PC-3 (cell line): ENCODE results near the gene ITGA1. TPM values are rescaled to one million over a fixed set of nuclear protein-coding genes. Genes with fewer than 3 reads are reported as not detected.

Experiments
- ATAC-seq: fragments of 200-7000 bp; cut with Tn5 transposase; 2 replicates; pipeline ENCODE4 v1.9.1; 2020; ENCODE audit warnings: mild to moderate bottlenecking, moderate library complexity
- BruUV-seq: library from RNA; stranded (reverse); fragments of 400-500 nt; replicated peaks from 2 replicates; lab custom pipeline; 2021; lab: Mats Ljungman, UMichigan
- CTCF ChIA-PET: fragments of 300-600 bp; sonication (Branson Sonifier 250); formaldehyde crosslinking; loops from one replicate; lab custom pipeline; 2022; ENCODE audit warnings: antibody characterized with exemption; lab: Charles Lee
- POLR2A ChIA-PET: fragments of 300-600 bp; sonication (Branson Sonifier 250); formaldehyde crosslinking; loops from one replicate; lab custom pipeline; 2022; ENCODE audit warnings: antibody characterized with exemption; ENCODE audit not compliant: unreplicated experiment; lab: Charles Lee
- DNase-seq: peaks from one replicate; pipeline ENCODE4 v3.0.0-alpha.2; 2015
- H2AFZ ChIP-seq: fragments of 300-600 bp; sonication (generic); 2 replicates; pipeline ENCODE4 v1.6.0; 2016; ENCODE audit warnings: antibody characterized with exemption, low read length
- H3F3A ChIP-seq: fragments of 300-600 bp; sonication (generic); one replicate; pipeline ENCODE4 v1.6.0; 2017; ENCODE audit warnings: antibody characterized with exemption, low read length, control low read depth, mild to moderate bottlenecking; ENCODE audit not compliant: unreplicated experiment
- H3K27ac ChIP-seq: fragments of 300-600 bp; sonication (generic); 2 replicates; pipeline ENCODE4 v1.5.1; 2016; ENCODE audit warnings: mild to moderate bottlenecking, low read length
- H3K27me3 ChIP-seq: fragments of 300-600 bp; sonication (generic); 2 replicates; pipeline ENCODE4 v1.6.1; 2016; ENCODE audit warnings: low read length, mixed read lengths
- H3K36me3 ChIP-seq: fragments of 300-600 bp; sonication (generic); 2 replicates; pipeline ENCODE4 v1.6.1; 2016; ENCODE audit warnings: low read depth, mixed run types, low read length, mixed read lengths
- H3K4me1 ChIP-seq: fragments of 300-600 bp; sonication (generic); 2 replicates; pipeline ENCODE4 v1.5.1; 2016; ENCODE audit warnings: low read length; ENCODE audit not compliant: insufficient read depth
- H3K4me2 ChIP-seq: fragments of 300-600 bp; sonication (generic); 2 replicates; pipeline ENCODE4 v1.6.0; 2016; ENCODE audit warnings: low read length
- H3K4me3 ChIP-seq: fragments of 300-600 bp; sonication (generic); 2 replicates; pipeline ENCODE4 v1.5.1; 2016; ENCODE audit warnings: mild to moderate bottlenecking, low read length, mixed read lengths
- H3K79me2 ChIP-seq: fragments of 300-600 bp; sonication (generic); 2 replicates; pipeline ENCODE4 v1.6.1; 2017; ENCODE audit warnings: low read length, mixed read lengths
- H3K9ac ChIP-seq: fragments of 300-600 bp; sonication (generic); 2 replicates; pipeline ENCODE4 v1.6.0; 2016; ENCODE audit warnings: mild to moderate bottlenecking, low read length
- H3K9me2 ChIP-seq: fragments of 300-600 bp; sonication (generic); replicated peaks from 2 replicates; pipeline ENCODE4 v1.6.1; 2016; ENCODE audit warnings: mixed run types, low read length, mixed read lengths
- H3K9me3 ChIP-seq: fragments of 300-600 bp; sonication (generic); 2 replicates; pipeline ENCODE4 v1.6.1; 2016; ENCODE audit warnings: low read length, mixed read lengths
- H4K20me1 ChIP-seq: fragments of 300-600 bp; sonication (generic); 2 replicates; pipeline ENCODE4 v1.6.1; 2016; ENCODE audit warnings: low read length, mixed read lengths
- CTCF ChIP-seq: fragments of 300-600 bp; sonication (generic); conservative IDR thresholded peaks from 2 replicates; pipeline ENCODE4 v1.5.1; 2017; ENCODE audit warnings: antibody characterized with exemption, low read depth, mild to moderate bottlenecking, low read length
- EZH2 ChIP-seq: fragments of 300-600 bp; sonication (generic); IDR thresholded peaks from one replicate; pipeline ENCODE4 v1.6.1; 2017; ENCODE audit warnings: antibody characterized with exemption, mild to moderate bottlenecking, low read length; ENCODE audit not compliant: unreplicated experiment
- EZH2phosphoT487 ChIP-seq: fragments of 300-600 bp; sonication (generic); IDR thresholded peaks from 2 replicates; pipeline ENCODE4 v1.6.1; 2018; ENCODE audit warnings: mild to moderate bottlenecking, antibody characterized with exemption, low read length, borderline replicate concordance
- intact Hi-C: fragments of 100-400 bp; cut with micrococcal nuclease; formaldehyde crosslinking; loops from 2 replicates; pipeline ENCODE4 v1.9.0; 2023
- total RNA-seq: library from RNA; depleted of rRNA; stranded (reverse); fragments of >200 nt; gene quantifications from 2 replicates; pipeline ENCODE4 v1.2.3, GENCODE V29; 2014

ITGA1 gene
- total RNA-seq, 1 experiment from 2014 or later: 4.7 TPM

DNA sequence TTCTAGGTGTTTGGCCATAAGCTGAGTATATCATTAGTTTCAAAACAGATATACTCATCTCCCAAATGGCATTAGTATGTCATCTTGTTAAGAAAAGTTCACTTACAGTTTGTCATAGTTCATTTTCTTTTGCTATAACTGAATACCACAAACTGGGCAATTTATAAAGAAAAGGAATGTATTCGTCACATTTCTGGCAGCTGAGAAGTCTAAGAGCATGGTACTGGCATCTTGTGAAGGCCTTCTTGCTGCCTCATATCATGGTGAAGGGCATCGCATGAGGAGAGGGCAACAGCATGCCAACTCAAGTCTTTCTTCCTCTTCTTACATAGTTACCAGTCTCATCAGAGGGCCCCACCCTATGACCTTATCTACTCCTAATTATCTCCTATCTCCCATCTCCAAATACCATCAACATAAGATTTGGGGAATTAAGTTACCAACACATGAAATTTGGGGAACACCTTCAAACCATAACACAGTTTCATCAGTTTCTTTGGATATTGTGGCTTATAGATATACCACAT lies 20.4 kb upstream of the ITGA1 start:
- H3K9ac ChIP-seq: no peak overlapping the region
- DNase-seq (no peak), ATAC-seq (no peak)
- intact Hi-C loops: no loop called here
- H2AFZ ChIP-seq: no peak overlapping the region
- H3K27ac ChIP-seq: no peak overlapping the region
- BruUV-seq: no TSS peak
- no peaks in the 10 kb centered on the region for H4K20me1 ChIP-seq
- no peaks in the 10 kb centered on the region for H3K36me3 ChIP-seq
- H3K79me2 ChIP-seq: no peaks in the 10 kb centered on the region
- POLR2A ChIA-PET: no interaction called here
- no peaks in the 10 kb centered on the region for H3F3A ChIP-seq
- TF ChIP-seq EZH2: no peak
- TF ChIP-seq EZH2phosphoT487: no peak
- no peak for TF ChIP-seq CTCF
- H3K9me2 ChIP-seq: no peaks in the 10 kb centered on the region
- no peak overlapping the region for H3K4me3 ChIP-seq
- H3K4me1 ChIP-seq: no peaks in the 10 kb centered on the region
- no peaks in the 10 kb centered on the region for H3K9me3 ChIP-seq
- H3K4me2 ChIP-seq: no peak overlapping the region
- CTCF ChIA-PET: interaction anchor here (0.7 kb wide), 1 partner anchor 21 kb away, joined by 3 read pairs; no protein-coding TSS in a partner anchor
- no peaks in the 10 kb centered on the region for H3K27me3 ChIP-seq

DNA sequence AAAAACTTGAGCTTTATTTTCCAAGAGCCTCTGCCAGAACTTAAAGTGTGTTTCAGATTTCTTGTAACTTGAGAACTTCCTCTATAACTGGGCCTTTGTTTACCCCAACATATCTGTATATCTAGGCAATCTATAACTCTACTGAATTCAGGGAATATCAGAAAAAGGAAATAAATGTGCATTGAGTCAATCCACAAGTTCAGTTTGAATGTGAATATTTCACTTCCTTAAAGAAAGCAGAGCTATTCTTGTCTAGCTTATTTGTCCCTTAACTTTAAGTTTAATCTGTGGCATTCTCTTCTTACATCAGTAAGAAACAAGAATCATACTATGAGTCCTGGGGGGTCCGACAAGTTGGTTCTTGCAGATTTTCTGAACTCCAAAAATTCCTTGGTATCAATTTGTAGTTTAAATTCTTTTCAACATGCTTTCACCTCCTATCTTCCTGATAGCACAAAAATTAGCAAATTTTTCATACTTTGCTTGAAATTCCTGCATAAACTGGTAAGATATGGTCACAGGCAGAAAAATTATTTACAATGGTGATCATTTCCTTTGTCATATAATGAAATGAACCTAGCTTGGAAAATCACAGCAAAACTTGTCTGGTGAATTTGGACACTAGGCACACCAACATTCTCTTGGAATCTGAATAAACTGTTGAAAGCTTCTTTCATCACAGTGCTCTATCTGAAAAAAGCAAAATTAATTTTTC lies 19.8 kb upstream of the ITGA1 start:
- no peak for TF ChIP-seq EZH2
- TF ChIP-seq CTCF: no peak
- TF ChIP-seq EZH2phosphoT487: no peak
- Histone ChIP-seq H3K4me3 (no peak overlapping the region), H3K4me2 (no peak overlapping the region), H3K9ac (no peak overlapping the region), H3K9me3 (no peaks in the 10 kb centered on the region), H3K4me1 (no peaks in the 10 kb centered on the region), H4K20me1 (no peaks in the 10 kb centered on the region), H3K27me3 (no peaks in the 10 kb centered on the region), H3K9me2 (no peaks in the 10 kb centered on the region), H3K27ac (no peak overlapping the region), H2AFZ (no peak overlapping the region), H3F3A (no peaks in the 10 kb centered on the region), H3K36me3 (no peaks in the 10 kb centered on the region), H3K79me2 (no peaks in the 10 kb centered on the region)
- intact Hi-C loops: no loop called here
- ATAC-seq (no peak), DNase-seq (no peak)
- CTCF ChIA-PET: interaction anchor here (0.7 kb wide), 1 partner anchor 20 kb away, joined by 3 read pairs; no protein-coding TSS in a partner anchor
- POLR2A ChIA-PET: no interaction called here
- no TSS peak for BruUV-seq

DNA sequence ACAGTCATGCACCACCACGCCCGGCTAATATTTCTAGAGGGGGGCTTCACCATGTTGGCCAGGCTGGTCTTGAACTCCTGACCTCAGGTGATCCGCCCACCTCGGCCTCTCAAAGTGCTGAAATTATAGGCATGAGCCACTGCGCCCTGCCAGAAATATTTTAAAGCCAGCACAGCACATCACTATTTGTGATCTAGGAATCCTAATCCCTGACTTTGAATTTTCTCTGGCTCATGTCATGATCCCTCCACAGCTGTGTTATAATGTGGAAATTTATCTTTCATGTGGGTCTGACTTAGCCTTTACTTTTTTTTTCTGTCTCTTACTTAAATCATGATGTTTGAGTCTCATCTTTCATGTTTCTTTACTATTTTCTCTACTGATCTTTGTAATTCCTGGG lies 18.7 kb upstream of the ITGA1 start:
- H3K36me3 ChIP-seq: no peaks in the 10 kb centered on the region
- TF ChIP-seq CTCF (no peak), EZH2phosphoT487 (no peak), EZH2 (no peak)
- no peaks in the 10 kb centered on the region for H3K79me2 ChIP-seq
- H3K4me3 ChIP-seq: no peak overlapping the region
- intact Hi-C loops: no loop called here
- ATAC-seq: no peak
- POLR2A ChIA-PET: no interaction called here
- H3K4me2 ChIP-seq: no peak overlapping the region
- H2AFZ ChIP-seq: no peak overlapping the region
- no peaks in the 10 kb centered on the region for H3K27me3 ChIP-seq
- H3K27ac ChIP-seq: no peak overlapping the region
- no peak overlapping the region for H3K9ac ChIP-seq
- H3K4me1 ChIP-seq: no peaks in the 10 kb centered on the region
- CTCF ChIA-PET: no interaction called here
- DNase-seq: no peak
- H3F3A ChIP-seq: no peaks in the 10 kb centered on the region
- no peaks in the 10 kb centered on the region for H3K9me3 ChIP-seq
- BruUV-seq: no TSS peak
- H3K9me2 ChIP-seq: no peaks in the 10 kb centered on the region
- no peaks in the 10 kb centered on the region for H4K20me1 ChIP-seq
